ENCODE results near the gene MAN1A1.
"Not testable (repeated sequence)": the region's sequence is repeated elsewhere in the genome, so short reads cannot be mapped to it uniquely, and the experiment has no call there.

Gene MAN1A1

GRCh38 chr6:119170447-119171087, 179.0 kb downstream of the MAN1A1 start:
- DNase-seq (ENCODE audit: low spot score), result no peak

- no peak for DNase-seq (ENCODE audit: low spot score)
Measured at GRCh38 chr6:119170103-119170446, 179.5 kb downstream of the MAN1A1 start.

- not testable (repeated sequence) for DNase-seq (ENCODE audit: low spot score)
Measured at GRCh38 chr6:119169355-119169754, 180.2 kb downstream of the MAN1A1 start.

- DNase-seq (ENCODE audit: low spot score), result no peak
Measured at GRCh38 chr6:119166024-119166784, 183.4 kb downstream of the MAN1A1 start.

- DNase-seq (ENCODE audit: low spot score), result no peak
Measured at GRCh38 chr6:119163006-119163405, 186.6 kb downstream of the MAN1A1 start.

DNA sequence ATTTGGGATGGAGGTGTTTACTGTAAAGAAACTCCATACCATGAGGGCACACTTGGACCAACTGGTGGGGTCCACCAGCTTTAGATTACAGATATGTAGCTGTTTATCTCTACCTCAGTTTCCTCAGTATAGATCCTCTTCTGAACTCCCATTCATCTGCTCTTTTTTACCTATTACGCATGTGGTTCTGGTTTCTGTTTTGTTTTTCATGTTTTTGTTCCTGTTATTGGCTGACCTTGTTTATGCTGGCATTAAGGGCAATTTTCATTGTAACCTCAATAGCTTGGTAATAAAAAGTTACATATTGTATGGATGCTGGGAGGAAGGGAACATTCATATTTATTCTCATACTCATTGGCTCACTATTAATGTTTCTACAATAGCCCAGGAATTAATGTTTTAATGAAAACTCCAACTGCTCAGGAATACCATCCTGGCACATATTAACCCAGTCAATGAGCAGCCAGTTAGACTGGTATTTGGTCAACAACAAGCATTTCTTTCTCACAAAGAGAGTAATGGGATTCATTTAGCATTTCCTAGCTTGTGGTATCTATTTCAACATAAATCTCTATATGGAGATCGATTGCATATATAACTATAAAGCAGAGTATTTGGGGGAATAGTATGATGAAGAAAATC, 187.3 kb downstream of the MAN1A1 start:
- DNase-seq (ENCODE audit: low spot score), result no peak

DNA sequence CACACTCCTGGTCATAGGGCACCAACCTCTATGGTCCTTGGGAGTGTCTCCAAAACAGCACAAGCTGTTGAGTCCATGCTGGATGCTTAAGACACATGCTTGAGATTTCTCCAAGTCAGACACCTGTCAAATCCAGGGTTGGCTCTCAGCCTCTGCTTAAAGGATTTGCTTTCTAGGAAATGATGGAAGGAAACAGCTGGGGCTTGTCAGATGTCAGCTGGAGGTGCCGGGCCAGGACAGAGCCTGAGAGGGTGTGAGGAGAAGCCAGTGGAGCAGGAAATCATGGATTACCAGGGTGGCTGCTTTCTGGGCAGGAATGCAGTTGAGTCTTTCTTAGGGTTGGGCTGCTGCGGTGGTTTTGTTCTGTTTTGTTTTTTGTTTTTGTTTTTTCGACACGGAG, 188.1 kb downstream of the MAN1A1 start:
- DNase-seq (ENCODE audit: low spot score), result no peak

DNA sequence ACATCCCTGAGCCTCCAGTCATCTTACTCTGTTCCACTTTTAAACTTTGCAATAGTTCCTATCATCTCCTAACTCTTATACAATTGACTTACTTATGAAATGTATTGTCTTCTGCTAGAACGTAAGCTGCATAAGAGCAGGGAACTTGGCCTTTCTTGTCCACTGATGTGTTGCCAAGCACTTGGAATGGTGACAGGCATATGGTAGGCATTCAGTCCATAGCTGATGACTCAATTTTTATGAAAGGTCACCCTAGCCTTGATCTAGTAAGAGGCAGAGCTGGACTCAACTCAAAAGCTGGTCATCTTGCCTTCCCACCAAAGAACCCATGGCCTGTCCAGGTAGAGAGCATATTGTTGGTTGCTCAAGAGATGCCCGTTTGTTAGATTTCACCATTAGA, 188.7 kb downstream of the MAN1A1 start:
- no peak for DNase-seq (ENCODE audit: low spot score)

DNA sequence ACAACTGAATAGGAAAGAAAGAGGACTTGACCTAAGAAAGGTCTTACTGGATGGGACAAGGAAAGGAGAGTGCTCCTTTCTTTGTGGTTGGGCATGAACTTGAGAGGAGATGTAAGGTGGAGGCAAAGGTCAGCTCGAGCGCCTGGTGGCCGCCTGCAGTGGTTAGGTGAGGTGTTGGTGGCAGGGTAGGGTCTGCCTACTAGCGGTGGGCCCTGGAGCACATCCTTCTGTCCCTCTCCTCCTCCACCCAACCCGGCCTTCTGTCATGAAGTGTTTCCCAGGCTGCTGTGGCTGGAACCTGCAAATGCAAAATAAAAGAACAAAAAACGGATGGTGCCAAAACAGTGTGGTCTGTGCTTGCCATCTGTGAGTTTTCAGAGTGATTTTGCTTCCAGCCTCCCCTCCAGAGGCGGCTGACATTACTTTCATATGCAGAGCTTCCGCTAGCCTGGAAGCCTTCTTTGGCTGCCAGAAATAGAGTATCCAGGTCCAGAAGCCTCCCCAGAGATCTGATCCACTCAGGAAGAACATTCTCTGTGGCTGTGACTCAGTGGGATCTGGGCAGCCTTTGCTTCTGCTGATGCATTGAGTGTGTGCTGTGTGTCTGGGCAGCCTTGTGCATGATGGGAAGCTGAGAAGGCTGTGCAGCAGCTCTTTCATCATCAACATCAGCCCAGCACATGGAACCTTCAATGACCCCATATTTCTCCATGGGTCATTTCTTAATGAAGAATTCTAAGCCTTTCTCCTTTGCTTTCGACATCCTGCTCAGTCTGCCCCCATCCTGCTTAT, 191.3 kb downstream of the MAN1A1 start:
- DNase-seq (ENCODE audit: low spot score), result no peak

DNA sequence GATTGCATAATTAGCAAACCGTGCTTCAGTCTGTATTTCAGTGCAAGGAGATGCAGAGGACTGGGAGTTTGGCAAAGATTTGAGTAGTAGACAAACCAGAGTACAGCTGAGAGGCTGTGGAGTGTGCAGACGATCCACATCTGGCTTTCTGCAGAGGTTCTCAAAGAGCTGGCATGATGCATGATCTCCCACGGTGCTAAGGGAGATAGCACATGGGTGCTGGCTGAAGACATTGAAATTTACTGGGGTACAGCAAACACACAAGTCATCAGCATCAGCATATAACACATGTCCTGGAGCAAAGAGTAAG, 192.1 kb downstream of the MAN1A1 start:
- no peak for DNase-seq (ENCODE audit: low spot score)

- no peak for DNase-seq (ENCODE audit: low spot score)
Measured at GRCh38 chr6:119156757-119157505, 192.6 kb downstream of the MAN1A1 start.

GRCh38 chr6:119156082-119156481, 193.5 kb downstream of the MAN1A1 start:
- DNase-seq (ENCODE audit: low spot score), result peak; percentile 20

DNA sequence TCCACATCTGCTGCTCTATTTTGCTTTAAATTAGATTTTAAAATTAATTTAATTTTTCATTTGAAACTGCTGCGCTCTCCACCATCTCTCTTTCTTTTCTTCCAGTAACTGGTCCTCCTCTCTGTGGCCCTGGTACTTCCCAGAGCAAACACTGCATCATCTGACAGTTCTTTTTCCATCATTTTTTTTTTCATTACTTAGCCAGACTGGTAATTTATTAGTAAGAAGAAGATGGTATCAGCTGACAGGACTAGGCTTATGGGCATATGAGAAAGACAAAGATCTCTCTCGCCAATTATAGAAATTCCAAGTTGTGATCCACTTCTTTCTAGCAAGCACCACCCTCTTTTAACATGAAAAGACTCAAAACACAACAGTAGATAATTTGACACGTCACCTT, 197.4 kb downstream of the MAN1A1 start:
- DNase-seq (ENCODE audit: low spot score), result no peak

- DNase-seq (ENCODE audit: low spot score), result no peak
Measured at GRCh38 chr6:119148825-119149525, 200.6 kb downstream of the MAN1A1 start.

GRCh38 chr6:119148098-119148824, 201.3 kb downstream of the MAN1A1 start:
- peak; percentile 58 for DNase-seq (ENCODE audit: low spot score)

GRCh38 chr6:119147101-119148053, 202.2 kb downstream of the MAN1A1 start:
- no peak for DNase-seq (ENCODE audit: low spot score)

GRCh38 chr6:119145111-119145510, 204.4 kb downstream of the MAN1A1 start:
- no peak for DNase-seq (ENCODE audit: low spot score)

- DNase-seq (ENCODE audit: low spot score), result no peak
Measured at GRCh38 chr6:119142637-119143036, 206.9 kb downstream of the MAN1A1 start.

DNA sequence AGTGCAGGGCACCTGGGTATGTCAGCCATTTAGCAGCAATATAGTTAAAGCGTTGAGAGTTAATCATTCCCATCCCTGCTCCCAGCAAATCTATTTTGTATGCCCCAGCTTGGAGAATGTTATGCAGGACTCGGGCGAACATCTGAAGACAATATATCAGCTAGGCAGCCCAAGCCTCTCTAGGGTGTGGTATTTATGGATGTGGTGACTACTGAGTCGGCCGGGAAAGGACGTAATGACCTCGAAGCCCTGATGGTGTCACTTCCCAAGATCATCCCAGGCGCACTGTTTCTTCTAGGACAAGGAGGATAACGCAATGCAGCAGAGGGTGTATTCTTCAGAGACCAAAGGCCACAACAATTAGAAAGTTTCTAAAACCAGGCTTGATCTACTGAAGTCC, 207.5 kb downstream of the MAN1A1 start:
- DNase-seq (ENCODE audit: low spot score), result no peak
